ENCODE results near the gene DIO3.

DIO3 gene

DNA sequence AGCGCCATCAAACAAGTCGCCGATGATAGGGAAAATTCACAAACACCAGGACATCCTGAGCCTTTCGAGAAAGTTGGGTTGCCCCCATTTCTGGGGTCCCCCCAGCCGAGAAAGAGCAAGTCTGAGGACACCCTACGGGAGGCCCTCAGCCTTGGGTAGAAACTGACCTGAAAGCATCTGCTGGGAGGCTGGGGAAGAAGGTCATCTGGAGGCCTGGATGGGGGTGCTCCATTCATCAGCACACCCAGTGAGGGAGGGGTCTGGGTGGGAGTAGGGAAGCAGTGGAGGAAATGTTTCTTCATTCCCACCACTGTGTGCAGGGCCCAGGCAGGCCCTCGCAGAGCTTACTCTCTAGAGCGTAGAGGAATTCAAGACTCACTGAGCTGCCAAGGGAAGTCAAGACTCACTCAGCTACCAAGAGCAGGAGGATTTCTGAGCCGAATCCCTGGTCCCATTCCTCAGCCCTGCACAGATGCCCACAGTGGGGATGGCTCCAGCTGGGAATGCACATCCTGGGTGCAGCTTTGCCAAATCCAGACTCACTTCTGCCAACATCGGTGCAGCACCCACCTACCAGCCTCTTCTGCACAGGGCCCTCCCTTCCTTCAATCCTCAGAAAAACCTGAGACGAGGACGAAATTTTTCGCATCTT is 38.1 kb downstream of the DIO3 start:
- no peak for DNase-seq (ENCODE audit: low read depth)

DNA sequence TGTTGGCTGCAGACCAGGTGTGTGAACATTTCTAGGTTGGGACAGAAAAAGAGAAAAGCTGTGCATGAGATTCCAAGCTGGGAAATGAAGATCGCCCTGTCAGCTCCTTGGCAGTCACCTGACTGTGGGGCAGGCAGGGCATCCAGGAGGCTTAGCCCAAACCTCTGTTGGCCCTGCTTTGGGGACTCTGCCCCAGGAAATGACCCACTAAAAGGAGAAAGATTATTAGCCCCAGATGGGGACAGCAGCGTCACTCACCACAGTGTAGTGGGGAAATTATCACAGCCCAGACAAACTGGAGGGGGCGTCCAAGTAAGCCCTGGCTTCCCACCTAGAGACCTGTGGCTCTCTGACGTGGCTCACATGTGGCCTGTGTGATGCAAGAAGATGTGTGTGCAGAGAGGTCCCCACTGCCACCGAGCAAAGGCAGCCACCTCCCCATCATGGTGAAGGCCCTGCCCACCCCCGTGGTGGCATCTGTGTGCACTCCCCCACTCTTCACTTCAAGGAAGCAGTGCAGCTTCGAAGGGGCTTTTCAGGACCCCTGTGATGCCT is 39.1 kb downstream of the DIO3 start:
- DNase-seq (ENCODE audit: low read depth): no peak

DNA sequence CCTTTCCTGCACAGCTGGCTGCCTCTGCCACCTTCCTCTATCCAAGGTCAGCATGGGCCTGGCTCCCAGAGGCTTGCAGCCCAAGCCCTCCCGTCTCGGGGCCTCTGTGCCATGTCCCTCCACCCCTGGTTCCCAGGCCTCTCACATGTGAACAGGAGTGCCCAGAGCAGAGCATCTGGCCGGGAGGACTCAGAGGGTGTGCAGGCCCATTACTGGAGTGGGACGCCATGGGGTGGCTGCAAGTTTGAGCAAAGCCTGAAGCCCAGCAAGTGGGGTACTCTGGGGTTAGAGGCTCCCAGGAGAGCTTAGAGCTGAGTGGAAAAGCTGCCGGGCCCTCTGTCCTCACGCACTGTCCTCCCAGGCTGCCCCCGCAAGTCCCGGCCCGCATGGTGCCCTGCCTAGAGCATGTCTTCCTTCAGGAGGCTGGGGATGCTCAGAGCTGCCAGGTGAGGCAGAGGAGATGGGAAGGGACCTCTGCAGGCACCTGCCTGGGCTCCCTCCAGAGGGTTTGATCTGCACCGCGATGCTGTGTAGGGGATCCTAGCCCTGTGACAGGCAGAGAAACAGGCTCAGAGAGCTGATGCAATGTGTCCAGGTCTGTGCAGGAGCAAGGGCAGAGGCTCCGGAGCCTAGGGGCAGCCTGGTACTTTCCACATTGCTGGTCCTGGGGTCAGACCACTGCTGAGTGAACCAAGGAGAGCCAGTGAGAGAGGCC is 39.8 kb downstream of the DIO3 start:
- DNase-seq (ENCODE audit: low read depth): no peak

DNA sequence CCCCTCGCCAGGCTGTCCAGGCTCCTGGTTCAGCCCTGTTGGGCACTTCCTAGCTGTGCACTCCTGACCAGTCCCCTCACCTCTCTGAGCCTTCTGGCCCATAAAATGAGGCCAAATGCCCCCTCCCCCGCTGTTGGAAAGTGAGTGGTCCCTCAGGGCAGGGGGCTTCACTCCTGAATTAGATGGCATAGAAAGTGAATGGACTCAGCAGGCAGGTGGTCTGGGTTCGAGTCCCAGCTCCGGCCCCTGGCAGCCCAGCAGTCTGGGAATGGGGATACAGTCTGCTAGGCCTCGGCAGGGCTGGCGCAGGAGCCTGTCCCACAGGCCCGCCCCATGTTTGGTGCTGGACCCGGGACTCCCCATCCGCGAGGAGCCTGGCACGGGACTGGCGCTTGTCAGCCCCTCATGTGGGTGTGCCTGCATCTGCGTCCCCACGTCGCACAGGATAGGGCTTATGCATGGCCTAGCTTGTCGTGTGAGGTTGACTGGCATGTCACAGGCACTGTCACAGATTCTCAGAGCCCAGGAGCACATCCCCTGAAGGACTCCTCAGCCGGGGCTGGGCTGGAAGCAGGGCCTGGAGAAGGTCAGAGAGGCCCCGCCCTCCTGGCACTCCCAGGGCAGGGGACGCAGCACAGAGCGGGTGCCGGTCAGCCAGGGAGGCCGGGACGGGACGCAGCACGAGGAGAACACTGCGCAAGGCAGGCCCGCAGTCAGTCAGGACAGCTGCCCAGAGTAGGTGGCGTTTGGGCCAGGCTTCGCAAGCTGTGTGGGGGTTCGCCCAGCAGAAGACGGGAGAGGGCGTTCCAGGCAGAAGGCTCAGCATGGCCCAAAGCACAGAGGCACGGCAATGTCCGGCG is 40.5 kb downstream of the DIO3 start:
- DNase-seq (ENCODE audit: low read depth): no peak

DNA sequence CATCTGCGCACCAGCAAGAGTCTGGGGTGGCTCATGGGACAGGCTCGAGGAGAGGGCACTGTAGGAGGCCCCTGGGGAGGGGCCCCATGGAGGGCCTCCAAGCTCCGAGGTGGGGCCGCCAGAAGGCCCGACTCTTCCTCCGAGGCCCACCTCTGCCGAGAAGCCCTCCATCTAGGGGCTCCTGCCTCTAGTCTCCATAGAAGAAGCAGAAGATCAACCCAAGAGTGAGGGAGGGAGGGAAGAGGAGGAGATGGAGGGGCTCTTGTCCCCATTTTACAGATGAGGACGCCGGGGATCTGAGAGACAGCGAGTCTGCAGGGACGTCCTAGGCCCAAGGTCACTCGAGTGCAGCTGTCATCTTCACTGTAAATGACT is 41.2 kb downstream of the DIO3 start:
- DNase-seq (ENCODE audit: low read depth): no peak

DNA sequence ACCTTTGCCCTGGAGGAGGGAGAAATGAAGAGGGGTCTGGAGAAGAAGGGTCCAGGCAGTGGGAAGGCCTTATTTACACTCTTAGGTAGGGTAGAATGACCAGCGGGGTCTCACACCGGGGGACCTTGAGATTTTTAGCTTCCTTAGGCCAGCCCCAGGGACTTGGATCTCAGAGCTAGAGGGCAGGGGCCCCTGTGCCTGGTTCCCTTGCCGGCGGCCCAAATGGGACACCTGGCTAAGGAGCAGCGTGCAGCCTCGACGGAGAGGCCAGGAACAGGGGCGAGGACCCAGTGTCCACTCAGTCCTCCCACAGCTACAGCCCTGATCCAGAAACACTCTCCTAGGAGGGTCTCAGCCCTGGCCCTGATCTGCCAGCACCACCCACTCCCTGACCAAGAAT is 41.8 kb downstream of the DIO3 start:
- DNase-seq (ENCODE audit: low read depth): no peak

DNA sequence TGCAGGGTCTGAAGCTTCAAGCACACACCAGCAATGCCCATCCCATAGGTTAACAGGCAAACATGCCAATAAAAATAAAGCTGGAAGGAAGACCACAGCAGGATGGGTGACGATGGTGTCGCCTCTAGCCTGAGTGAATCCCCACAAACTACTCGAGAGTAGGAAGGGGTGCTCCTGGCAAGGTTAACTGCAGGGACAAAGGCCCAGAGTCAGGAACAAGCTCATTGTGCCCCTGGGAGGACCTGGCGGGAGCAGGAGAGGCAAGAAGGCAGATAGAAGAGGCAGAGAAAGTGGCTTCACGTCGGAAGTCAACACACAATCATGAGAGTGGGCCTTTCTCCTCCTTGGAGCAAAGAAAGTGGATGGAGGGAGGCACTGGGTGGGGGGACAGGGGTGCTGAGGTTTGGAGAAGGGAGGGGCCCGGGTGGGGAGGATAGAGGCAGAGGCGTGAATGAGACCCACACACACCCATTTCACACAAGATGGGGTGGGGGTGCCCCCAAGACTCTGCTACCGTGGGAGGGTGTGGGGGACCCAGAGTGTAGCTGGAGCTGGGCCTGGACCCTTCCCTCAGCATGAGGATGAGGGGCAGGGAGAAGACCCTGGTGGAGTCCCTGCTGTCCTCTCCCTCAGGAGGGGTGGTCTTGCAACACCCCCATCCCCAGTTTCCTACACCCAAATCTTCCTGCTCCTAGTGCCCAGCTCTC is 43.1 kb downstream of the DIO3 start:
- no peak for DNase-seq (ENCODE audit: low read depth)

DNA sequence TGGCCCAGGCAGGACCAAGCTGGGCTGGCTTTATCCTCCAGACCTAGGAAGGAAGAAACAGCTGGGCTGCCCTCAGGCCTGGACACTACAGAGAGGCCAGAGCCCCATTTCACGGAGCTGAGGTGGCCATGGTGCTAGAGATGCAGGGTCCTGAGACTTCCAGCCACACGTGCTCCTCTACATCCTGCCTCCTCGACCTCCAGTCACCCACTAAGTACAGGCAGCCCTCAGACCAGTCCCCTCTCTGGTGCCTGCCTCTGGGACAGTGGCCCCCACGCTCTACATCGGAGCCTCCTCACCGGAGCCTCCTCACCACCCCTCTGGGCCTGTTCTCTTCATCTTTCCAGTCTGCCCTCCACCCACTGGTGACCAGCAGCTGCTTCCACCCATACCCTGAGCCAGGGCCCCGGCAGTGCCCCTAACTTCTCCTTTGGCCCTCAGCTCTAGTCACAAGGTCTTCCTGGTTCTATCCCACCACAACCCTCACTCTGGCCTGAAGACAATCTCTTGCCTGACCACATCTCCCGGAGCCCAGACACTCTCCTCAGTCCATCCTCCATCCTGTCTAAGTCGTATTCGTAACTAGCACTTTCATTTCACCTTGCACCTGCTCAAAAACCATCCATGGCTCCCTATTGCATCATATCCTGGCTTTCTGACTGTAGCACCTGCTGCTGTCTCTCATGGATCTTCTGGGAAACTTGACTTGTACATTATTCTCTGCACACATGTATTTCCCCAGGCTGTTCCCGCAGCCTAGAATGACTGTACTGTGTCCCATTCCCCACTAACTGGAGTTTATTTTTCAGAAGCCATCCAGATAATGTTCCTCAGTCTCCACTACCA is 43.9 kb downstream of the DIO3 start:
- DNase-seq (ENCODE audit: low read depth): no peak

DNA sequence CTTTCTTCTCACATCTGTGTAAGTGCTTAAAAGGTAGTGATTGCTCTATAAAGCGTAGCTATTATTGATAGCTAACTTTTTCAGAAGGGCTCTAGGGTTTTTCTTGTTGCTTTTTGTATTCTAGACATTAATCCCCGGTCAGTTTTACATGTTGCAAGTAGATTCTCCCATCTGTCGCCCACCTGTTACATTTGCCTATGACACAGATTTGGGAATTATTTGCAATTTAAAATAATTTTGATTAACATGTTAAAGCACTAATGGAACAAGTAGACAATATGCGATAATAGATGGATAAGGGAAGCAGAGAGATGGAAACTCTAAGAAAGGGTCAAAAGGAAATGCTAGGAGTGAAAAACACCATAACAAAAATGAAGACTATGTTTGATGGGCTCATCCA is 44.5 kb downstream of the DIO3 start:
- DNase-seq (ENCODE audit: low read depth): no peak
